AG09319 (cell line): Measurements from ENCODE around the gene SLC9A9.

Experiments used
- DNase-seq: peaks from one replicate; pipeline ENCODE4 v3.0.0-alpha.2; 2010; ENCODE audit warnings: low read depth; ENCODE audit errors: extremely low read depth
- TF ChIP-seq, protein P1 (sequence below): IDR thresholded peaks from 2 replicates; pipeline ENCODE4 v1.5.1; 2011; ENCODE audit warnings: low read depth, mild to moderate bottlenecking, inconsistent platforms, low read length, moderate library complexity

Gene SLC9A9

DNA sequence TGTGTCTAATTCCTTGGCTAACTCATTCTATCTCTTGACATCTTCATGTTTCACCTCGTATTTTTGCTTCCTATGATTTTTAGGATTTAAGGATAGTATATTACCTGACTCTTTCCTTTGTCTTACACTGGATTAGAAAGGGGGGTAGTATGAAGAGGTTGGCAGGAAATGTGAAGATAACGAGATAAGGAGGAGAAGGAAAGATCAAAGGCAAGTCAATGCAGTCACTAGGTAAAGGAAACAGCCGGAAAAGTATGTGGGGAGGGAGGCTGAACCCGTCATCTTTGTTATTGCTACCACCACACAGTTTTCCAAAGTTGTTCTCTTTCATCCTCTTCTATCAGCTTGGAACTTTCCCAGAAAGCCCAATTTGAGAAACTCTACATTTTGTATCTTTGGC is 90.6 kb downstream of the SLC9A9 start:
- no peak for DNase-seq
- TF ChIP-seq, protein P1, sequence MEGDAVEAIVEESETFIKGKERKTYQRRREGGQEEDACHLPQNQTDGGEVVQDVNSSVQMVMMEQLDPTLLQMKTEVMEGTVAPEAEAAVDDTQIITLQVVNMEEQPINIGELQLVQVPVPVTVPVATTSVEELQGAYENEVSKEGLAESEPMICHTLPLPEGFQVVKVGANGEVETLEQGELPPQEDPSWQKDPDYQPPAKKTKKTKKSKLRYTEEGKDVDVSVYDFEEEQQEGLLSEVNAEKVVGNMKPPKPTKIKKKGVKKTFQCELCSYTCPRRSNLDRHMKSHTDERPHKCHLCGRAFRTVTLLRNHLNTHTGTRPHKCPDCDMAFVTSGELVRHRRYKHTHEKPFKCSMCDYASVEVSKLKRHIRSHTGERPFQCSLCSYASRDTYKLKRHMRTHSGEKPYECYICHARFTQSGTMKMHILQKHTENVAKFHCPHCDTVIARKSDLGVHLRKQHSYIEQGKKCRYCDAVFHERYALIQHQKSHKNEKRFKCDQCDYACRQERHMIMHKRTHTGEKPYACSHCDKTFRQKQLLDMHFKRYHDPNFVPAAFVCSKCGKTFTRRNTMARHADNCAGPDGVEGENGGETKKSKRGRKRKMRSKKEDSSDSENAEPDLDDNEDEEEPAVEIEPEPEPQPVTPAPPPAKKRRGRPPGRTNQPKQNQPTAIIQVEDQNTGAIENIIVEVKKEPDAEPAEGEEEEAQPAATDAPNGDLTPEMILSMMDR = no peak

DNA sequence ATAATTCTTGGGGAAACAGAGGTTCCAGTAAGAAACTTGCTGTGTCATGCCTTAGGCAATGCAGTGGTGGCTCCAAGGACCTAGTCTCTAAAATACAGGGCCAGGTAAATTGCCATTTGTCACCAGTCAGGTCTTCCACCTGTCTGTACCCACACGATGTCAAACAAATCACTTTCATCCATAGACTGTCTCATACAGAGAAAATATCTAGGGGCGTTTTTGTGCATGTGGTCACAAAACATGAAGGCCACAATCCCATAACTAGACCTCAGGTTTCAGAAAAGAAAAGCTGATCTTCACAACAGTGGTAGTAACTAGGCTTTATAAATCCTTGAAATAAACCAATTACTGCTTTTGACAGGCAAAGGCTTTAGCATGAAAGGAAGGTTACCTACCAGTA is 92.3 kb downstream of the SLC9A9 start:
- DNase-seq = no peak
- TF ChIP-seq, protein P1 = no peak

DNA sequence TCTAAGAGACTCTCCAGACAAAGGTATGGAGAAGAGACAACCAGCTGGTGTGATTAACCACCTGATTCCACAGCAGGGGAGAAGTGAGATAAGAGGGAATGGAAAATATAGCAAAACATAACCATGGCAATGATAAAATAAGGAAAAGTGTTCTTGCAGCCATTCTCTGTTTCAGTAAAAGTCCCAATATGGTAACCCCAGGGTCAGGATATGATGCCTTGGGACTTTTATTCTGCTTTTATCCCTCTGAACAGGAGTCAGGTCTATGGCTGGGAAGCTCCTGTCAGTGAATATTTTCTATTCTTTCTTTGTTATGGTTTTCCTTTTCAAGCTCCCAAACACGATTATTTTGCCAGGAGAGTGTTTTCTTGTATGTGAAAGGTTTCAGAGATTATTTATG is 94.2 kb downstream of the SLC9A9 start:
- DNase-seq = no peak
- TF ChIP-seq, protein P1 = no peak

DNA sequence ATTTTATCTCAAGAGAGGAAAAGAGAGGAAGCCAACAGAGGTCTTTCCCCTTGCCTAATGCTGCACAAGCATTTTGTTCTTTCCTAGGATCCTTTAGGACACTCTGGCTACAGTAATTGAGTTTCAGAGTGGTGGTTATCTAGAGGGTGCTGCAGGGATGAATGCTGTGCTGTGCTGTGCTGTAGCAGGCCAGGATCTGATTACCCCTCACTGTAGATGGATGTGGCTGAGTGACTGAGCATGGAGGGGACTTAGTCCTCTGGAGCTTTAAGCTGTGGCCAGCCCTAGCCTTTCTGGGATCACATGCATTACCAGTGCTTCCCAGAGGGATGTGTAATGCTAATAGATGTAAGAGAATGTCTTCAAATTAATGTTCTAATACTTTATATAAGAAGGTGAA is 94.8 kb downstream of the SLC9A9 start:
- TF ChIP-seq, protein P1 = no peak
- DNase-seq = no peak

DNA sequence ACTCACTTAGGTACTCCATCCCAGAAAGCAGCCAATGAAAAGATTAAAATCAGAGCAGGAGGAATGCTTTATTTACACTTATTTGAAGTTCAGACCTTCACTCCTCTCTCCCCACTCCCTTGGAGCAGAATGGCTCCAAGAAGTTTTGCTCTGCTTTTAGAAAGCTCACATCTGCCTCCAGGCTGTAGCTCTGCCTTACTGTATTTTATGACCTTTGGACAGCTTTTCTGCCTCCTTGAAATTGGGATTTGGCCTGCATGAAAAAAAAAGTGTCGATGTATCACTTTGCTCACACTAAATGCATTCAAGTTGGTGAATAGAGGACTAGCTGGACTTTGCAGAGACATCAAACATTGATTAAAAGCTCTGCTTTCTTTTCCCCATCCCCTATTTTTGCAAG is 95.3 kb downstream of the SLC9A9 start:
- TF ChIP-seq, protein P1 = no peak
- DNase-seq = no peak

DNA sequence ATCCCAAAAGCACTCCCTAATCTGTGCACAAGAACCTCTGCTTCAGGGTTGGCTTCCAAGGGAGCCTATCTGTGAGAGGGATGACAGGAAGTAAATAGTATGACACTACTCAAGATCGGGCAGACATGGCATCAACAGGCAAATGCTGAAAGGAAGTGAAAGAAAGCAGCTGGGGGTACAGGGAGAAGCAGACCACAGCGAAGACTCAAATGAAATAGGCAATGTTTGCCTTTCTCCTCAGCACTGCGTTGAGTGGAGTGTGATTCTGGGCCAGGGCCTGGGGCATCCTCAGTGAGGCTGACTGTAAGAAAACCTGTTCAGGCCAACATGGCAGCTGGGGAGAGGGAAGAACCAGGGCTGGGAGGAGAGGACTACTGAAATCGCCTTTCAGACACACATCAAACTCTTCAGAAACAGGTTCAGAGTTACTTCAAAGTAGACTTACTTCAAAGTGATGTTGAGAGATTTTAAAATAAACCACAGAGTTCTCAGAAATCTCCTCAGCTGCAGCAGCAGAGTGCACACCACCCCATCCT is 96.6 kb downstream of the SLC9A9 start:
- TF ChIP-seq, protein P1 = no peak
- DNase-seq = no peak

DNA sequence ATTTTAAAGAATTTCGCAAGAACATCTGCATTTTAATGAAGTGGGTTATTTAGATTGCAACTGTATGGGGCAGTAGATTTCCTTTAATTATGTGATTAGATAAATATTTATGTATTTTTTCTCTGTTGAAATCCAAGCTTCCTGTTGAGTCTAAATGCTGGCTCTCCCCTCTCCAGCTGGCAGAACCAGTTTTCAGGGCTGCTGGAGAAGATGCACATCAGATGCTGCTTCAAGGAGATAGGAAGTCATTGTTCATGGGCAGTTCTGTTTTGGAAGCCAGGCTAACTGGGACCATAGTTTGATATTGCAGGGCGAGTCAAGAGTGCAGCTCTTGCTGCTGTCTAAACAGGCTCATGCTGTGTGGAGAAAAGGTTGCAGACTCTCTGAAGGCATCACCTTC is 97.4 kb downstream of the SLC9A9 start:
- TF ChIP-seq, protein P1 = no peak
- DNase-seq = no peak
